ENCODE data around the gene GPR18.

Gene GPR18

DNA sequence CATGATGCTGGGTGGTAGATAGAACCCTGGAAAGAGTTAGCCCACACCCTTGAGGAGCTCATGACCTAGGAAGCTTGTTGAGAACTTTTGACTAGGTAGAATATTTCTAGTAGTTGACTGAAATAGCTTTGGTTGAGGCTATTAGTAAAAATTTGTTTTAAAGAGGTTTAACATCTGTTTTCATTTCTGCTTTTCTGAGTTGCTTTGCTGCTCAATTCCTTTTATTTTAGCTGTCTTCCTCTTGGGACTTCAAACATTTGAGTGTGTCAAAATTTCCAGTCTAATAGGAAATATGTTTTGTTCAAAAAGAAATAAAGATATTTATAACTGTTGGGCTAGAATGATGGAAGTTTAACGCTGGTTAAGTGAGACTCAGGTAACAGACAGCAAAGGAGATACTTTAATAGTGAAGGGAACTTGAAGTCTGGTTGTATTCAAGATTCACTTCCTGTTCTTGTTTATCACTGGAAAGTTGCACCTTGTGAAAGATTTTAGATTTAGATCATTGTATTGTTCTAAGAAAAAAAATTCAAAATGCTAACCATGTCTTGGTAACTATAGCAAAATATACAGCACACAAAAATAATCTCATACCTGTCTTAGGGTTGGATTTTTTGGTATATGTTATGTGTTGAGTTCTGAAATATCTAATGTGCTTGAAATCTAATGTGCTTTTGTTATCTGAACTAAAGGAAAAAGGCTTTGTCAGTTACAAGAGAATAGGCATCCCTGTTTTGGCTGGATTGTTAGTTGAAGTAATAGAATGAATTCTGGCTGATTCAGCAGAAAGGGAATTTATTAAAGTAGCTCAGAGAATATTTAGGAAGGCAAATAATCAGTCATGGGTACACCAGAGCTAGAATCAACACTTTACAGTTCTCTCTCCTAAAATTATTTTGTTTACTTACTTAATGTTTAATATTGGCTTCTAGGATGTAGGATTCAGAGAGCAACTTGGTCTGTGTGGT is 24.4 kb upstream of the GPR18 start:
- Mint-ChIP-seq H3K27ac (peak overlapping the region; percentile 99), H3K4me1 (peaks cover 61% of the 10 kb centered on the region), H3K27me3 (no peaks in the 10 kb centered on the region), H3K9me3 (no peaks in the 10 kb centered on the region), H3K4me3 (peak overlapping the region; percentile 68), H3K36me3 (peaks cover 20% of the 10 kb centered on the region)
- ATAC-seq (ENCODE audit: low read depth) = peak; percentile 65
- DNase-seq (ENCODE audit: low spot score in 2 of 2) = no peak

DNA sequence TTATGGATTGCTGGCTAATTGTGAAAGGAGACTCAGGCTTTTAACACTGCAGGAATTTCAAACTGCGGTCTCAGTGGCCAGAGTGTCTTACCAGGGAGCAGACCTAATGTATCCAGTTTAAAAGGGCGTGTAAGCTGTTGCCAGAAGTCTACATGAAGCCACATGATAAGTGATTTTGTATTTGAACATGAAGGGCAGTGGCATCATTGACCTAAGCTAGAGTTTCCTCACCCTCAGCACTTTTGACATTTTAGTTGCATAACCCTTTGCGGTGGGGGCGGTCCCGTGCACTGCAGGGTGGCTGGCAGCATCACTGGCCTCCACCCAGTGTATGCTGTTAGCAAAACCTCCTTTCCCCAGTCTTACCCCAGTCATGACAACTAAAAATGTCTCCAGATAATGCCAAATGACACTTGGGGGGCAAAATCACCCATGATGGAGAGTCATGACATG is 23.7 kb upstream of the GPR18 start:
- DNase-seq (ENCODE audit: low spot score in 2 of 2) (peak; percentile 57 to 58), ATAC-seq (ENCODE audit: low read depth) (peak; percentile 79)
- Mint-ChIP-seq H3K4me3 (peak overlapping the region; percentile 68), H3K9me3 (no peaks in the 10 kb centered on the region), H3K27ac (peak overlapping the region; percentile 99), H3K4me1 (peaks cover 56% of the 10 kb centered on the region), H3K36me3 (peaks cover 17% of the 10 kb centered on the region), H3K27me3 (no peaks in the 10 kb centered on the region)

DNA sequence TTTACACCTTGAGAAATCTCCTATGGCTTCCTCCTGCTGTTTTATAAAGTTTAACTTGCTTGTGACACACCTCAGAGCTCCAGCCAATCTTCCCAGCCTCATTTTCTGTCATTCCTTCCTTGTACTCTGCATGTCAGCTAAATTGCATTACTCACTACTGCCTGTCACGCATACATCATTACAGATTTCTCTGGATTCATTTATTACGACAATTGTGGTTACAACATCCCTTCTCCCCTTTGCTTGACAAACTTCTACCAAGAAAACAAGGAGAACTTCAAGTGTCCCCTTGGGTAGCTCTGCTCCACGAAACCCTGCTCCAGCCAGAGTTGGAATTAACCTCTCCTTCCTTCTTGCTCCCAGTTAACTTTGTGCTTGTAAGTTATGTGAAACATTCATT is 22.0 kb upstream of the GPR18 start:
- no peak for DNase-seq (ENCODE audit: low spot score in 2 of 2)
- H3K36me3 Mint-ChIP-seq = peaks cover 18% of the 10 kb centered on the region
- peak overlapping the region; percentile 99 for H3K27ac Mint-ChIP-seq
- H3K9me3 Mint-ChIP-seq = no peaks in the 10 kb centered on the region
- no peak for ATAC-seq (ENCODE audit: low read depth)
- peaks cover 49% of the 10 kb centered on the region for H3K4me1 Mint-ChIP-seq
- no peak overlapping the region for H3K4me3 Mint-ChIP-seq
- no peaks in the 10 kb centered on the region for H3K27me3 Mint-ChIP-seq

DNA sequence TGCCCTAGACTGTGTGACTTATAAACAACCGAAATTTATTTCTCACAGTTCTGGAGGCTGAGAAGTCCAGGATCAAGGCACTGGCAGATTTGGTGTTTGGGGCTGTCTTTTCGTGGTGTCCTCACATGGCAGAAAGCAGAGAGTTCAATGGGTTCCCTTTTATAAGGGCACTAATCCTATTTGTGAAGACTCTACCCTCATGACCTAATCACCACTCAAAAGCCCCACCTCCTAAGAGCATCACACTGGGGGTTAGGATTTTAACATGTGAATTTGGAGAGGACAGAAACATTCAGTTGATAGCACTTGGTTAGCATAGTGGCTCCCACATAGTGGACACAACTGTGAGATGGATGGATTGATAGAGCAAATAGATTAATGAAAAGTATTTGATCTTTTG is 21.5 kb upstream of the GPR18 start:
- Mint-ChIP-seq H3K4me1 (peaks cover 52% of the 10 kb centered on the region), H3K27ac (peak overlapping the region; percentile 99), H3K4me3 (no peak overlapping the region), H3K27me3 (no peaks in the 10 kb centered on the region), H3K36me3 (peaks cover 20% of the 10 kb centered on the region), H3K9me3 (no peaks in the 10 kb centered on the region)
- DNase-seq (ENCODE audit: low spot score in 2 of 2) = no peak
- ATAC-seq (ENCODE audit: low read depth) = no peak

DNA sequence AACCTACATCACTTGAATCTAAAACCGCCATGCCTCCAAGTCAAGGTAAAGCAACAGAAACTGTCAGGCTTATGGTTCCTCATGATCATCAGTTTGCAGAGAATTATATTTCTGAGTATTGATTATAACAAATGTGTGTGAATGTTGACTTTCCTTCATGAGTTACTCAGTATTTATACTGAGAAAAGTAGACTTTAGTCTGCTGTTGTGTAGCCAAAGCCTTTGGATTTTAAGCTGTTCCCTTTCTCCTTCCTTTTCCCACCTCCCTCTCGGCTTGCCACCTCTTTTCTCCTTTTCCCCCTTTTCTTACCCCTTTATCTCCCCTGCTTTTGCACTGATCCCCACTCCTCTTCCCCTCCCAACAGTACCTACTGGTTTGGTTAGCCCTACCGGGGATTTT is 20.7 kb upstream of the GPR18 start:
- H3K36me3 Mint-ChIP-seq = peaks cover 20% of the 10 kb centered on the region
- peak overlapping the region; percentile 99 for H3K27ac Mint-ChIP-seq
- H3K27me3 Mint-ChIP-seq = no peaks in the 10 kb centered on the region
- H3K4me3 Mint-ChIP-seq = no peak overlapping the region
- H3K9me3 Mint-ChIP-seq = no peaks in the 10 kb centered on the region
- ATAC-seq (ENCODE audit: low read depth) (no peak), DNase-seq (ENCODE audit: low spot score in 2 of 2) (no peak)
- H3K4me1 Mint-ChIP-seq = peaks cover 52% of the 10 kb centered on the region

DNA sequence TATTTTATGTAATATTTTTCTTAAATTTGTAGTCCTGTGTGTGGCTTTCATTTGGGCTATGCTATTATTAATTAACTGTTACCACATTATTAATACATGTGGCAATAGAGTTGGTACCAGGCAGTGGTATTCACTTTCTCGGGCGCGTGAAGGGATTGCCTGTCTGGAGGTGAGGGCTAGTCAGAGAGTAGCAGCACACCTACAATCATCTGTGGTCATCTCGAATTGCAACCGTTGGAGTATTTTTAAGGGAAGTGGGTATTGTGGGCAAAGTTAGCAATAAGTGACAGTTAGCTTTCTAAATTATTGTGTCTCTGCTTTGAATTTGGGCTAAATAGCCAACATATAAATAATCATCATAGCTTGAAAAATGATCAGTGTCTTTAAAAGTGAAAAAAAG is 20.0 kb upstream of the GPR18 start:
- H3K27ac Mint-ChIP-seq = no peak overlapping the region
- peaks cover 23% of the 10 kb centered on the region for H3K36me3 Mint-ChIP-seq
- H3K4me1 Mint-ChIP-seq = peaks cover 58% of the 10 kb centered on the region
- no peaks in the 10 kb centered on the region for H3K27me3 Mint-ChIP-seq
- ATAC-seq (ENCODE audit: low read depth) (no peak), DNase-seq (ENCODE audit: low spot score in 2 of 2) (no peak)
- peaks cover under 1% of the 10 kb centered on the region for H3K9me3 Mint-ChIP-seq
- no peak overlapping the region for H3K4me3 Mint-ChIP-seq

DNA sequence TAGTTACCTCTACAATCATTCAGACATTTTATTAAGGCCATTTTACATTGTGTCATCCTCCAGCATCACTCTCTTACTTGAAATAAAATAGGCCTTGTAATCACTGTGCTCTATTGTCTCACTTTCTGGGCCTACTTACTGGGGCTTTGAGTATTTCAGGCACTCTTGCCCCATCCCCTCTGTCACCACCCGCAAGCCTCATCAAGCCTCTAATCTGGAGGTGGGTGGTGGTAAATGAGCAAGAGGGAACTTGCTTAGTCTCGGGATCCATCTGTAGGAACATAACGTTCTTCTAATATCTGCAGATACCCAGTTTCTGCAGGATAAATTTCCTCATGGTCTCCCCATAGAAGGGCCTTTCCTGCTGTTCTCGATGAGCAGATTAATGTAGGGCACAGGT is 19.4 kb upstream of the GPR18 start:
- Mint-ChIP-seq H3K4me3 (no peak overlapping the region), H3K27ac (no peak overlapping the region), H3K4me1 (peaks cover 55% of the 10 kb centered on the region), H3K9me3 (peaks cover 3% of the 10 kb centered on the region), H3K27me3 (no peaks in the 10 kb centered on the region), H3K36me3 (peaks cover 27% of the 10 kb centered on the region)
- ATAC-seq (ENCODE audit: low read depth) (no peak), DNase-seq (ENCODE audit: low spot score in 2 of 2) (no peak)

DNA sequence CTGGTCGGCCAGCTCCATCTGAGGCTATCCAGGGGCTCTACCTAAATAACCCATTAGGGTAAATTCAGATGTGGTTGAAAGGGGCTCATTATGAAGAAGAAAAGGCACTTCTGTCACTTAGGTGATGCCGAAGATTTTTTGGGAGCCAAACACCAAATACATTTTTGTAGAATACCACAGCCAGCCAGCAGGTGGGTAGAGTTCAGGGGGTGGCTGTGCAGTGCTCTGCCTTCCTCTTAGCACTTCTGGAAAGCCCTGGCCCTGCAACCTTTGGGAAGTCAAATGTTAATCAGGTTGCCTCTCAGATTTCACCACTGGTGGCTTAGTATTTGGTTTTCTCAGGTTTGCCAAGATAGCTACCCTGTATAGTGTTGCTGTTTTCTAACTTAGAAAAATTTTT is 18.5 kb upstream of the GPR18 start:
- H3K9me3 Mint-ChIP-seq = peaks cover 3% of the 10 kb centered on the region
- H3K27ac Mint-ChIP-seq = no peak overlapping the region
- H3K36me3 Mint-ChIP-seq = peaks cover 30% of the 10 kb centered on the region
- H3K4me3 Mint-ChIP-seq = no peak overlapping the region
- no peaks in the 10 kb centered on the region for H3K27me3 Mint-ChIP-seq
- ATAC-seq (ENCODE audit: low read depth) (no peak), DNase-seq (ENCODE audit: low spot score in 2 of 2) (no peak)
- H3K4me1 Mint-ChIP-seq = peaks cover 54% of the 10 kb centered on the region

DNA sequence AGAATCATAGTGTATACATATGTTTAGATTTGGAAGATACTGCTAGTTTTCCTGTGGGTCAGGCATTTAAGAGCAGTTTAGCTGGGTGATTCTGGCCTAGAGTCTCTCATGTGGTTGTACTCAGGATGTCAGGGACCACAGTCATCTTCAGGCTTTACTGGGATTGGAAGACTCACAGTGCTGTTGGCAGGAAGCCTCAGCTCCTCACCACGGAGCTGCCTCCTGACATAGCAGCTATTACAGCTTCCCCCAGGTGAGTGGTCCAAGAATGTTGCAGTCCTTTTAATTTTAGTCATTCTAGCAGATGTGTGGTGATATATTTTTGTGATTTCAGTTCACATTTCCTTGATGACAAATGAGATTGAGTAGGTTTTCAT is 16.9 kb upstream of the GPR18 start:
- peaks cover 3% of the 10 kb centered on the region for H3K9me3 Mint-ChIP-seq
- DNase-seq (ENCODE audit: low spot score in 2 of 2) = no peak

DNA sequence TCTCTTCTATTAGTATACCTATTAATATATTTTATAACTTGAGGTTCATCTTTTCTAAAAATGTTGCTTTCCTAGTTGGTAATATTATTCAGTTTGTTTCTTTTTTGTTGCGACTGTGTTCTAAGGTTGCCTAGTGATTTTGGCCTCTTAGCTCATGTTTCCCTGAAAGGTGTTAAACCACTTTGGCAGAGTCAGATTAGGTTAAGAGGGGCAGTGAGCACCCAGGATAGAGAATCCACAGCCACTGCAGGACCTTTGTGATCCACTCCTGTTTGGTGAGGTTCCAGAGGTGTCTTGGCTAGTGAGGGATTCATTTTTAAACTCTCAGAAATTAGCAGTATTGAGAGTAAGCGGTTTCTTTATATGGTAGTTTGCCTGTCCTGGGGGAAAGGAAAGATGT is 14.9 kb upstream of the GPR18 start:
- DNase-seq (ENCODE audit: low spot score in 2 of 2) (no peak), ATAC-seq (ENCODE audit: low read depth) (no peak)
- peaks cover 3% of the 10 kb centered on the region for H3K9me3 Mint-ChIP-seq
- H3K27ac Mint-ChIP-seq = peak overlapping the region; percentile 96
- H3K27me3 Mint-ChIP-seq = no peaks in the 10 kb centered on the region
- peaks cover 49% of the 10 kb centered on the region for H3K4me1 Mint-ChIP-seq
- H3K36me3 Mint-ChIP-seq = peaks cover 22% of the 10 kb centered on the region
- no peak overlapping the region for H3K4me3 Mint-ChIP-seq

More for the DNA sequence above, 16.9 kb upstream of the GPR18 start:
- ATAC-seq (ENCODE audit: low read depth) = no peak
- Mint-ChIP-seq H3K36me3 (peaks cover 22% of the 10 kb centered on the region), H3K4me1 (peaks cover 53% of the 10 kb centered on the region), H3K27me3 (no peaks in the 10 kb centered on the region), H3K4me3 (no peak overlapping the region), H3K27ac (peak overlapping the region; percentile 43)

DNA sequence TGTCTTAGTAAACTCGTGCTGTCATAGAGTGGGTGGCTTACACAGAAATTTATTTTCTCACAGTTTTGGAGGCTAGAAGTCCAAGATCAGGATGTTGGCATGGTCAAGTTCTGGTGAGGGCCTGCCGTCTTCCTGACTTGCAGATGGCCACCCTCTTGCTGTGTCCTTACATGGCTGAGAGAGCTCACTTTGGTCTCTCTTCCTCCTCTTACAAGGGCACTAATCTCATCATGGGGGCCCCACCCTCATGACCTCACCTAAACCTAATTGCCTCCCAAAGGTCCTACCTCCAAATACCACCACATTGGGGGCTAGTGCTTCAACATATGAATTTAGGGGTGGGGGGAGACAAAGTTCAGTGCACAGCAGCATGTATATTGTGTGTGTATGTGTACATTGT is 14.3 kb upstream of the GPR18 start:
- Mint-ChIP-seq H3K9me3 (peaks cover 3% of the 10 kb centered on the region), H3K27me3 (no peaks in the 10 kb centered on the region), H3K27ac (peak overlapping the region; percentile 96), H3K4me1 (peaks cover 46% of the 10 kb centered on the region), H3K4me3 (no peak overlapping the region), H3K36me3 (peaks cover 19% of the 10 kb centered on the region)
- no peak for DNase-seq (ENCODE audit: low spot score in 2 of 2)
- ATAC-seq (ENCODE audit: low read depth) = no peak

DNA sequence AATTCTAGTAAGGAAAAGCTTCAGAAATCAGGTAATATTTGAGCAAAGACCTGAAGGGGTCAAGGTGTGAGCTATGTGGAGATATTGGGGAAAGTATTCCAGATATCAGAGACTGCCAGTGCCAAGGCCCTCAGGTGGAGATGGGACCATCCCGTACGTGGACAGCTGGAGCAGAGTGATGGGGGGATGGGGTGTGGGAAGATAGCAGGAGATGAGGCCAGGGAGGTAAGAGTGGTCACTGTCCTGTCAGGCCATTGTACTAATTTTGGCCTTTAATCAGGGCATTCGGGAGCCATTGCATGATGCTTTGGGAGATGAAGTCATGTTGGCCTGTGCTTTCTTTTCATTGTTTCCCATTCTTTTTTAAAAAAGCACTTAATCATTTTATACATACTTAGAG is 13.1 kb upstream of the GPR18 start:
- peaks cover 46% of the 10 kb centered on the region for H3K4me1 Mint-ChIP-seq
- peaks cover 19% of the 10 kb centered on the region for H3K36me3 Mint-ChIP-seq
- H3K27ac Mint-ChIP-seq = peak overlapping the region; percentile 96
- peaks cover 3% of the 10 kb centered on the region for H3K9me3 Mint-ChIP-seq
- no peaks in the 10 kb centered on the region for H3K27me3 Mint-ChIP-seq
- ATAC-seq (ENCODE audit: low read depth) (no peak), DNase-seq (ENCODE audit: low spot score in 2 of 2) (no peak)
- peak overlapping the region; percentile 15 for H3K4me3 Mint-ChIP-seq

DNA sequence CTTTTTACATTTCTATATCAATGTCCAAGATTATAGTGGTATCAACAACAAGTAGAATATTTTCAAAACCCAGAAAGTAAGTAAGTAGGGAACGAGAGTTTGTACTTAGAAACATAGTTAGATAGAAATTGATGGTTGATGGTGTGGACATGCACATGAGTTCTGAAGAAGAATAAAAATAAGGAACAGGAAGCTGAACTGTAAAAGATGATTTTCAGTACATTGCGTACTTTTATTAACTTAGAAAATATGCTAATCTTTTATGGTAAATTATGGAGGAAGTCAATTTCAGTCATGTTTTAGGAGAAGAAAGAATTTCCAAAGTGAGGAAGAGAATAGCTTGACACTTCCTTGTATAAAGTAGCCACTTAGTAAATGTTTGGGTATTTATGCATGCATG is 12.3 kb upstream of the GPR18 start:
- H3K4me3 Mint-ChIP-seq = peak overlapping the region; percentile 37
- peaks cover 17% of the 10 kb centered on the region for H3K36me3 Mint-ChIP-seq
- H3K9me3 Mint-ChIP-seq = peaks cover 3% of the 10 kb centered on the region
- H3K27ac Mint-ChIP-seq = peak overlapping the region; percentile 96
- no peaks in the 10 kb centered on the region for H3K27me3 Mint-ChIP-seq
- ATAC-seq (ENCODE audit: low read depth) (peak; percentile 32), DNase-seq (ENCODE audit: low spot score in 2 of 2) (no peak)
- H3K4me1 Mint-ChIP-seq = peaks cover 48% of the 10 kb centered on the region

DNA sequence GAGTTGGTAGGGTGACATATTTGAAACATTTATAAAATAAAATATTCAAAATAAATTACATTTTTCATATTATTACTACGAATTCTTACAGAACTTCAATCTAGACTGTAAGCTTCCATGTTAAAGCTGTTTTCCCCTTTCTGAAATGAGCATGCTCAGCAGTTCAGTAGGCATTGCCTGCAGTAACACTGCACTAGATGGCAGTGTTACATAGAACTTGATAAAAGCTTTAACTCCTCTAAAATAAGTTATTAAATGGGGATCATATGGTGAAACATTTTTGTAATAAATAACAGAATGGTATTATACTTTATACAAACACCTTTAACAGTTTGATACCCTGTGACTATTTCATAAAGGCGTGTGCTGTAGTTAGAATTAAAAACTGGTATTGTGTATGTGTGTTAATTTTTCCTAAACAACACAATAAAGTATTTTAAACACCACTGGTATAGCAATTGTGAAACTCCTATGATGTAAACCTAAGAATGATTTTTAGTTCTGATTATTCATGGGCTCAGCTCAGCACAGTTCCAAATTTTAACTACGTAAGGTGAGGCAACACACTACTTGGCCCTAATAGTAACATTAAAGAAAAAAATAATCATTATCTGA is 11.6 kb upstream of the GPR18 start:
- Mint-ChIP-seq H3K4me1 (peaks cover 46% of the 10 kb centered on the region), H3K9me3 (peaks cover 3% of the 10 kb centered on the region), H3K4me3 (no peak overlapping the region), H3K27ac (peak overlapping the region; percentile 96), H3K27me3 (no peaks in the 10 kb centered on the region), H3K36me3 (peaks cover 14% of the 10 kb centered on the region)
- DNase-seq (ENCODE audit: low spot score in 2 of 2) (no peak), ATAC-seq (ENCODE audit: low read depth) (peak; percentile 82)
